Measurements from ENCODE around the gene TRAIP. TPM values are rescaled to one million over a fixed set of nuclear protein-coding genes. Genes with fewer than 3 reads are reported as not detected.
A peak's percentile ranks its signal among the peaks of the same experiment; 100 is the strongest.

Gene TRAIP
- total and polyA plus RNA-seq, 2 experiments from 2014 or later, result 2.5 to 6.6 TPM

DNA sequence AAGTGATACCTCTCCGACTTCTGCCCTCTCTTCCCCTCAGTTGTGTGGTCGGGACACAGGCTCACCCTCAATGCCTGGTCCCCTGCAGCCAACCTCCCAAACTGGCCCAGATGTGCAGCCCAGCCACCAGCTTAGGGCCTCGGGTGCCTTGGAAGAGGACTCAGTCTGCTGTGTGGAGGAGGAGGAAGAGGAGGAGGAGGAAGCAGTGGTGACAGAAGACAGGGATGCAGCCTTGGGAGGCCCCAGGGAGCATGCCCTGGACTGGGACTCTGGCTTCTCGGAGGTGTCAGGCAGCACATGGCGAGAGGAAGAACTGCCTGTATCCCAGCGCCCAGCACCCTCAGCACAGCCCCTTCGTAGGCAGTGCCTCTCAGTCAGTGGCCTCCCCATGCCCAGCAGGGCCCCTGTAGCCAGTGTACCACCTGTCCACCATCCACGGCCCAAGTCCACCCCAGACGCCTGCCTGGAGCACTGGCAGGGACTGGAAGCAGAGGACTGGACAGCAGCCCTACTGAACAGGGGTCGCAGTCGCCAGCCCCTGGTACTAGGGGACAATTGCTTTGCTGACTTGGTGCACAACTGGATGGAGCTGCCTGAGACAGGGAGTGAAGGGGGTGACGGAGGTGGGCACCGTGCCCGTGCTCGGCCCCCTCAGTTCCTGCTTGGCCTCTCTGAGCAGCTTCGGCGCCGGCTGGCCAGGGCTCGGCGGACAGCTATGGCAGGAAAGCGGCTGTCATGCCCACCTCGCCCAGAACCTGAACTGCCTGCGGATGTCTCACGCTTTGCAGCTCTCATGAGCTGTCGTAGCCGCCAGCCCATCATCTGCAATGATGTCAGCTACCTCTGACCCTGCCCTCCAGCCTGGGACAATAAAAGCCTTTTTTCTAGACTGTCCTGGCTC lies 52.0 kb downstream of the TRAIP start:
- no peak overlapping the region for H2AFZ ChIP-seq

GRCh38 chr3:49803465-49804140 lies 52.8 kb downstream of the TRAIP start:
- Histone ChIP-seq H3K9me2 (replicated peaks; ENCODE audit: insufficient read depth) (no peaks in the 10 kb centered on the region), H2AFZ (peak overlapping the region; percentile 100), H3K36me3 (replicated peaks; ENCODE audit: insufficient read depth, low read depth) (no peaks in the 10 kb centered on the region), H3K4me1 (ENCODE audit: insufficient read depth) (peaks cover 28% of the 10 kb centered on the region), H3K4me2 (peak overlapping the region; percentile 97), H3K27ac (peak overlapping the region; percentile 95), H3K27me3 (peaks cover 13% of the 10 kb centered on the region), H3K79me2 (peaks cover 7% of the 10 kb centered on the region), H3K4me3 (peak overlapping the region; percentile 83), H4K20me1 (ENCODE audit: insufficient read depth, poor library complexity, severe bottlenecking) (no peaks in the 10 kb centered on the region), H3K9me3 (ENCODE audit: low read depth) (no peaks in the 10 kb centered on the region)
- TF ChIP-seq EZH2 (IDR thresholded peaks at IDR 0.05; ENCODE audit: borderline replicate concordance) (no peak), CTCF (IDR thresholded peaks at IDR 0.05; ENCODE audit: poor library complexity) (no peak), EZH2phosphoT487 (IDR thresholded peaks at IDR 0.05; ENCODE audit: low read depth, severe bottlenecking, unreplicated experiment) (no peak)
- 9% methylated on average over 24 of the region's 41 CpGs for WGBS (ENCODE audit: low lambda C conversion rate, missing lambda C conversion rate)
- DNase-seq (ENCODE audit: low spot score), result peak; percentile 71

More for the DNA sequence above, 52.0 kb downstream of the TRAIP start:
- H3K4me1 ChIP-seq (ENCODE audit: insufficient read depth), result peaks cover 33% of the 10 kb centered on the region
- peak overlapping the region; percentile 97 for H3K4me2 ChIP-seq
- 74% methylated on average over 26 of the region's 26 CpGs for WGBS (ENCODE audit: low lambda C conversion rate, missing lambda C conversion rate)
- DNase-seq (ENCODE audit: low spot score), result no peak
- H3K79me2 ChIP-seq, result peaks cover 7% of the 10 kb centered on the region
- no peaks in the 10 kb centered on the region for H3K36me3 ChIP-seq (replicated peaks; ENCODE audit: insufficient read depth, low read depth)
- H3K27me3 ChIP-seq, result peaks cover 13% of the 10 kb centered on the region
- no peaks in the 10 kb centered on the region for H4K20me1 ChIP-seq (ENCODE audit: insufficient read depth, poor library complexity, severe bottlenecking)
- H3K4me3 ChIP-seq, result peak overlapping the region; percentile 83
- TF ChIP-seq EZH2phosphoT487 (IDR thresholded peaks at IDR 0.05; ENCODE audit: low read depth, severe bottlenecking, unreplicated experiment) (no peak), CTCF (IDR thresholded peaks at IDR 0.05; ENCODE audit: poor library complexity) (no peak), EZH2 (IDR thresholded peaks at IDR 0.05; ENCODE audit: borderline replicate concordance) (no peak)
- H3K9me3 ChIP-seq (ENCODE audit: low read depth), result no peaks in the 10 kb centered on the region
- H3K27ac ChIP-seq, result peak overlapping the region; percentile 95
- no peaks in the 10 kb centered on the region for H3K9me2 ChIP-seq (replicated peaks; ENCODE audit: insufficient read depth)

- peak; percentile 95 for DNase-seq (ENCODE audit: low spot score)
- Histone ChIP-seq H3K27me3 (peaks cover 13% of the 10 kb centered on the region), H3K4me2 (peak within 1 kb of the TSS; percentile 97), H3K4me3 (peak within 1 kb of the TSS; percentile 83), H4K20me1 (ENCODE audit: insufficient read depth, poor library complexity, severe bottlenecking) (no peaks in the 10 kb centered on the region), H3K9me3 (ENCODE audit: low read depth) (no peaks in the 10 kb centered on the region), H3K36me3 (replicated peaks; ENCODE audit: insufficient read depth, low read depth) (no peaks in the 10 kb centered on the region), H3K27ac (peak within 1 kb of the TSS; percentile 95), H3K79me2 (peaks cover 7% of the 10 kb centered on the region), H3K4me1 (ENCODE audit: insufficient read depth) (peaks cover 21% of the 10 kb centered on the region), H3K9me2 (replicated peaks; ENCODE audit: insufficient read depth) (no peaks in the 10 kb centered on the region), H2AFZ (peak within 1 kb of the TSS; percentile 100)
- WGBS (ENCODE audit: low lambda C conversion rate, missing lambda C conversion rate), result 2% methylated on average over 37 of the region's 71 CpGs
- TF ChIP-seq EZH2phosphoT487 (IDR thresholded peaks at IDR 0.05; ENCODE audit: low read depth, severe bottlenecking, unreplicated experiment) (no peak), CTCF (IDR thresholded peaks at IDR 0.05; ENCODE audit: poor library complexity) (peak; percentile 92)
Observed at GRCh38 chr3:49802719-49803464, 53.5 kb downstream of the TRAIP start, which contains the start of gene INKA1. Gene INKA1 (plus strand): TSS chr3:49803261. CDS start chr3:49803393, 132 bp downstream.
